Neuron (in vitro differentiated cells): Measurements from ENCODE around the gene OXGR1.
"Not testable (repeated sequence)": the region's sequence is repeated elsewhere in the genome, so short reads cannot be mapped to it uniquely, and the experiment has no call there.

ENCODE experiments used
- H2AFZ ChIP-seq: one replicate; pipeline ENCODE4 v1.6.1; 2013; ENCODE audit warnings: low read depth, mild to moderate bottlenecking, inconsistent platforms, low read length, moderate library complexity
- H3K27me3 ChIP-seq: one replicate; pipeline ENCODE4 v1.6.1; 2013; ENCODE audit warnings: low read length; ENCODE audit not compliant: insufficient read depth
- H3K36me3 ChIP-seq: one replicate; pipeline ENCODE4 v1.6.1; 2013; ENCODE audit warnings: low read length; ENCODE audit not compliant: insufficient read depth
- H3K4me1 ChIP-seq: one replicate; pipeline ENCODE4 v1.6.1; 2013; ENCODE audit warnings: low read length; ENCODE audit not compliant: insufficient read depth
- H3K4me3 ChIP-seq: 2 replicates; pipeline ENCODE4 v1.5.1; 2013; ENCODE audit warnings: mild to moderate bottlenecking, low read length, moderate library complexity
- H3K9me3 ChIP-seq: one replicate; pipeline ENCODE4 v1.6.1; 2013; ENCODE audit warnings: low read length

OXGR1 gene

DNA sequence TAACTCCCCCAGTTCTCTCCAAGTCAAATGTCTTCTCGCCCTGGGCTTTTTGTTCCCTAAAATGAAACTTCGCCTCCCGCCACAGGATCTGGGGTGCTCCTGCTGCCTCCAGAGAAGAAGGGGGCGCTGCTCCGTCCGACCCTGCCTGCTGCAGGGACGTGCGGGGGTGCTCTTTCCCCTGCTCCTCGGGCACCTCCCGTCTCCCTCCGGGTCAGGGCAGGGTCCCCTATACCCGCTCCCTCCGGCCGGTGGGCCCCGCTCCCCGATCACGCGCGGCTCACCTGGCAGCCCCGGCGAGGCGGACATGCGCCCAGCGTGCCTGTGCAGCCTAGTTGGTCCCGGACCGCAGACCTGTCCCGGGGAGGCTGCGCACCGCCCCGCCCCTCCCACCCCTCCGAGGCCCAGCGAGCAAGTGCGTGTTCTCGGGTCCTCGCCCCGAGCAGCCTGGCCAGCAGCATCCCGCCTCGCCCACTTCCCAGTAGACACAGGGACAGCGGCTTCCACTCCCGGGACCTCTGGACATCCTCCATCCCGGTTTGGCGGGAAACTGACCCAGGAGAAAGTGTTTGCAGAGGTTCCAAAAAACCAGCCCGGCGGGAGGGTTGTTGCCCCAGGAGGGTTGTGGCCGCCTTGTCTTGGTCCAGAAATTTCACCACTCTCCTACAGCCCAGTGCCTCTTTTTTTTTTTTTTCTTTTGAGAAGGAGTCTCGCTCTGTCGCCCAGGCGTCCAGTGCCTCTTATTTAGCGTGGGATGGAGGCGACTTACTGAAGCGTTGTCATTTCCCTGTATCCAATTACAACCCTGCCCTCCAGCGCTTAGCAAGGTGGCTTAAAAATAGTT lies at the start of gene OXGR1:
Gene OXGR1 (minus strand): TSS at position 460 of the 841 bp plus-strand sequence. CDS start 6,717 bp downstream, outside the sequence.
- Histone ChIP-seq H3K4me1 (no peaks in the 10 kb centered on the region), H3K4me3 (no peak within 1 kb of the TSS), H2AFZ (no peak within 1 kb of the TSS), H3K36me3 (no peaks in the 10 kb centered on the region), H3K27me3 (peaks cover 23% of the 10 kb centered on the region), H3K9me3 (no peaks in the 10 kb centered on the region)

DNA sequence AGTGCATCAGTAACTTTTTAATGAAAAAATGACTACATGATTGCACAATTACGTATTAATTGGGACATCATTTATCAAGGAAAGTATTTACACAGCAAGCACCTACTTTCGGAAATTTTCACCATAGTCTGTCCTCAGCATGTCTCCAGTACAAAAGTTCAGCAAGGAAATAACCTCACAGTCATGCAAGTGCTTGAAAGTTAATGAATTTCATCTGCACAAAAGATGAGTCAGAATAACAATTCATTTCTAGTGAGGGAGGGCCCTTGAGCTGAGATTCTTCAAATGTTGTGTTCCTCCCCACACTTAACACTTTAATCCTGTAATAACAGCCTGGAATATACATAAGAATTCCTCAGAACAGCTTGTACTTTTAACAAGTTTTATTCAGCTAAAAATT lies 49.0 kb upstream of the OXGR1 start:
- no peaks in the 10 kb centered on the region for H3K9me3 ChIP-seq
- no peaks in the 10 kb centered on the region for H3K27me3 ChIP-seq

DNA sequence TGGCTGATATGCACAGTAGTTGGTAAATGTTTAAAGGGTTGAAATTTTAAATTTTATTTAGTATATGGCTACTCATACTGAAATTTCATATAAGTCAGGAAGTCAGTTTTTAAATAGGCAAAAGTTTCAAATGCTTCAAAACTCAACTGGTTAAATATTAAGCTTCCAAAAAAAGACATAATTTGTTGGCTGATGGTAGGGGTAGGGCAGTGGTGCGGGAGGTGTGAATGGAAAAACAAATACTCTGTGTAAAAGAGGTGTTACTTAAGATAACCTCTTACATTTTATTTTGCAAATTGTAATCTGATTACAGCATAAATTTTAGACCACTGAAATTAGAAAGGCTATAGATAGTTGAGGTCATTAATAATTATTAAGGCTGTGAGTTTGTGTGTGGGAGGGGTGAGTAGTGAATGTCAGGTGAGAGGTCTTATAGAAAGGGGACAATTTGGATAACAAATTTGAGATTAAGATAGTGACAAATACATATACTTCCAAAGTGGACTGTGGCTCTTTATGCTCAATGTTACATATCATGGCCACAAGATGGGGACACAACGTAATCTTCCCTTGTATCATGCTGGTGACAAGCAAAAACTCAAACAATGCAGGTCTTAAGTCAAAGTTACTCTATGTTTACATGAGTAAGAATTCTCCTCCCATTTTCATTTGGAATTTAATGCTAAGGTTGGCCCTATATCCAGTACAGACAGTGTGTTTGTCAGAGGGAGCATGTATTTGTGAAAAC lies 36.6 kb upstream of the OXGR1 start:
- no peaks in the 10 kb centered on the region for H3K36me3 ChIP-seq
- H3K27me3 ChIP-seq, result no peaks in the 10 kb centered on the region
- no peaks in the 10 kb centered on the region for H3K4me1 ChIP-seq
- H3K4me3 ChIP-seq, result no peak overlapping the region
- no peak overlapping the region for H2AFZ ChIP-seq
- no peaks in the 10 kb centered on the region for H3K9me3 ChIP-seq

More for the DNA sequence above, 49.0 kb upstream of the OXGR1 start:
- Histone ChIP-seq H3K36me3 (no peaks in the 10 kb centered on the region), H3K4me3 (no peak overlapping the region), H2AFZ (no peak overlapping the region), H3K4me1 (no peaks in the 10 kb centered on the region)

DNA sequence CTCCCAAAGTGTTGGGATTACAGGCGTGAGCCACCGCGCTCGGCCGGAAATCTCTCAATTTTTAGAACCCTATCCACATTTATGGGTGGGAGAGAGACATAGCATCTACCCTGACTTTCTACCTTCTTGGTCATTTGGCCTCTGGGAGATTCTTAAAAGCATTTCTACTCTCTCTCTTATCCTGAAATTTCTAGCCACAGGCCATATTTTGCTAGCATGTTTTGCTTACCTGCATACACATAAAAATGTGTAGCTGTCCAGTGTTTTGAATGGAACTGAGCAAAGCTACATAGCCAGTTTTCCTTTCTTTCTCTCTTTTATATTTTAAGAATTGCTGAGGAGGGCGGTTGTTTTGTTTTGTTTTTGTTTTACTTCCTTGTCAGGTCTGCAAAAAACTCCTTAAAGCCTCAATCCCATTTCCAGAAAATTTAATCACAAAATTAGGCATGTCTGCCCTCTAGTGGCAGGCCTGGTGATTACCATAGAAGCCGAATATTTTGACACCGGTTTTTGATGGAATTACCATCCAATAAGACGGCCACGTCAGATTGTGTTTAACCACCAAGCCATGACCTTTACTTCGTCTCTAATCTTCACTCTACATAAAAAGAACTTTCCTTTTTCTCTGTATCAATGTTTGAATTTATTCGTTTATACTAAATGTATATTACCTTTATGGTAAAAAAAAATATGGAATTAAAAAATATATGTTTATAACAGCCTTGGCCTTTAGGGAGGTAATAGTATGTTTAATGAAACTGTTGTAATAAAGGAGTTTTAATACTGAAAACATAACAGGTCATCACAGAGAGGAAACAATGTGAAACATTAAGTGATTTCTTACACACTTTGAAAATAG lies 34.4 kb upstream of the OXGR1 start:
- no peaks in the 10 kb centered on the region for H3K36me3 ChIP-seq
- no peak overlapping the region for H2AFZ ChIP-seq
- H3K27me3 ChIP-seq, result no peaks in the 10 kb centered on the region
- H3K9me3 ChIP-seq, result no peaks in the 10 kb centered on the region
- no peak overlapping the region for H3K4me3 ChIP-seq
- H3K4me1 ChIP-seq, result no peaks in the 10 kb centered on the region

DNA sequence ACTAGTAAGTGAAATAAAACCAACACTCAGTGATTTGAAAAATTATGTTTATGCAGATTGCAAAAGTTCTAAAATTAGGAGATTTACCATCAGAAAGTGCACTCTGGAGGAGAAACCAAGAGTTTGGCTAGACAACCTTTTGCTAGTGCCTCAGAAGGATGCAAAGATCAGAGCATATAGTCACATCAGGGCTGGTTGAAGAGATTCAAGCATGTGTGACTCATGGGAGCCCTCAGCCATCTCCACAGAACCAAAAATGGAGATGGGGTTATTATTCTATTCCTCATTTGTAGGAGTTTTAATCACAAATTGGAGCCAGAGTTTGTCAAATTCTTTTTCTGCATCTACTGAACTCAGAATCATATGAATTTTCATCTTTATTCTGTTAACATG lies 32.9 kb upstream of the OXGR1 start:
- Histone ChIP-seq H3K36me3 (no peaks in the 10 kb centered on the region), H3K4me1 (no peaks in the 10 kb centered on the region), H3K27me3 (no peaks in the 10 kb centered on the region), H3K4me3 (no peak overlapping the region), H2AFZ (no peak overlapping the region), H3K9me3 (no peaks in the 10 kb centered on the region)

DNA sequence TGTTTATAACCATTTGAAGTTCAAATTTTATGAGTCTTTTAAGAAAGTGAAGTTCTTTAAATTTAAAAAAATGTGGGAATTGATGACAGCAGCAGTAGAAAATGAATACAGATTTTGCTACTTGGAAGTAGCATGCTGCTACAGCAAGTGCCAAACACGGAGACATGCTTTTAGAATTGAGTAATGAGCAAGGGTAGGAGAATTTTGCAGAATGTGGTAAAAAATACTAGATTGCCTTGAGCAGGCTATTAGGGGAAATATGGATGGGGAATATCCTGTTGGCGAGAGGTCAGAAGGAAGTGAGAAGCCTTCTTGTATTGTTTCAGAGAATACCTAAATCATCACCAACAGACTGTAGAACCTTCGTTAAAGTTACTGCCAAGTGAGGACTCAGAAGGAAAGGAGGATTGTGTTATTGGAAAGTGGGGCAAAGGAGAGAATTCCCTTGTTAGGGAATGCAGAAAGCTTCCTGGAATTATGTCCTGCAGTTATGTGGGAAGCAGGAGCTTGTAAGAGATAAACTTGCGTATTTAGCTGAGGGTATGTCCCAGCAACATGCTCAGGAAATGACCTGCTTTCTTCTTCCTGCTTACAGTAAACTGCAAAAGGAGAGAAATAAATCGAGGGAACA lies 32.4 kb upstream of the OXGR1 start:
- Histone ChIP-seq H3K36me3 (no peaks in the 10 kb centered on the region), H3K4me3 (no peak overlapping the region)

DNA sequence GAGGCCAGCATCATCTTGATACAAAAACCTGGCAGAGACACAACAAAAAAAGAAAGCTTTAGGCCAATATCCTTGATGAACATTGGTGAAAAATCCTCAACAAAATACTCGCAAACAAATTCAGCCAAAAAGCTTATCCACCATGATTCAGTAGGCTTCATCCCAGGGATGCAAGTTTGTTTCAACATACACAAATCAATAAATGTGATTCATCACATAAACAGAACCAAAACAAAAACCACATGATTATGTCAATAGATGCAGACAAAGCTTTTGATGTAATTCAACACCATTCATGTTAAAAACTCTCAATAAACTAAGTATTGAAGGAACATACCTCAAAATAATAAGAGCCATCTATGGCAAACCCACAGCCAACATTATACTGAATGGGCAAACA lies 29.5 kb upstream of the OXGR1 start:
- H3K9me3 ChIP-seq, H3K36me3 ChIP-seq, H3K27me3 ChIP-seq, H2AFZ ChIP-seq, H3K4me3 ChIP-seq, H3K4me1 ChIP-seq: not testable (repeated sequence)

More for the DNA sequence above, 32.4 kb upstream of the OXGR1 start:
- no peak overlapping the region for H2AFZ ChIP-seq
- no peaks in the 10 kb centered on the region for H3K4me1 ChIP-seq
- no peaks in the 10 kb centered on the region for H3K9me3 ChIP-seq
- H3K27me3 ChIP-seq, result no peaks in the 10 kb centered on the region

DNA sequence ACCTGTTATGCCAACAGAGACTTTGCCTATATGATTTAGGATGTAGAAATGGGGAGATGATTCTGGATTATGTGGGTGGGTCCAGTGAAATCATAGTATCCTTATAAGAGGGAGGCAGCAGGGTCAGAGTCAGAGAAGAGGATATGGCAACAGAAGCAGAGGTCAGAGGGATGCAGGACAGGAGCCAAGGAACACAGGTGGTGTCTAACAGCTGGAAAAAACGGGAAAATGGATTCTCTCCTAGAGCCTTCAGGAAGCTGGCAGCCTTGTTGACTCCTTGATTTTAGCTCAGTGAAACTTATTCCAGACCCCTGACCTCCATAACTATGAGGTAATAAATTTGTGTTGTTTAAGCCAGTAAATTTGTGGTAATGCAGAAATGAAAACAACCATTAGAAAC lies 28.8 kb upstream of the OXGR1 start:
- Histone ChIP-seq H2AFZ (no peak overlapping the region), H3K36me3 (no peaks in the 10 kb centered on the region), H3K9me3 (no peaks in the 10 kb centered on the region), H3K27me3 (no peaks in the 10 kb centered on the region), H3K4me1 (no peaks in the 10 kb centered on the region), H3K4me3 (no peak overlapping the region)

DNA sequence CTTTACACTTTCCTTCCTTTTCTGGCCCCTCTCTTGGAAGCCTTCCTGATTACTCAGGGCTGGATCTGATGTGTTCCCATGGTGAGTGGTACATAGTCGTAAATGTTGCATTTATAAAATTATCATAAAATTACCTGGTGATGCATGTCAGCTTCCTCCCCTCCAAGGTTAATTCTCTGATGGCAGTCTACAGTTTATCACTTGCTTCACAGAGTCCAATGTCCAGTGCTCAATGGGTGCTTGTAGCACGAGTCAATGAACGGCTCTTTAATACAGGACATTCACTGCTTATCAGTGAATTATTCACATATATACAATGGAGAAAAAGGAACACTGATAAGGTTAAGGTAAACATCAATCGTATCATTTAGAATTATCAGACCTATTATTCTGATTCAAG lies 27.0 kb upstream of the OXGR1 start:
- no peaks in the 10 kb centered on the region for H3K4me1 ChIP-seq
- H3K9me3 ChIP-seq, result no peaks in the 10 kb centered on the region
- H3K36me3 ChIP-seq, result no peaks in the 10 kb centered on the region
- no peaks in the 10 kb centered on the region for H3K27me3 ChIP-seq
- no peak overlapping the region for H2AFZ ChIP-seq
- no peak overlapping the region for H3K4me3 ChIP-seq

DNA sequence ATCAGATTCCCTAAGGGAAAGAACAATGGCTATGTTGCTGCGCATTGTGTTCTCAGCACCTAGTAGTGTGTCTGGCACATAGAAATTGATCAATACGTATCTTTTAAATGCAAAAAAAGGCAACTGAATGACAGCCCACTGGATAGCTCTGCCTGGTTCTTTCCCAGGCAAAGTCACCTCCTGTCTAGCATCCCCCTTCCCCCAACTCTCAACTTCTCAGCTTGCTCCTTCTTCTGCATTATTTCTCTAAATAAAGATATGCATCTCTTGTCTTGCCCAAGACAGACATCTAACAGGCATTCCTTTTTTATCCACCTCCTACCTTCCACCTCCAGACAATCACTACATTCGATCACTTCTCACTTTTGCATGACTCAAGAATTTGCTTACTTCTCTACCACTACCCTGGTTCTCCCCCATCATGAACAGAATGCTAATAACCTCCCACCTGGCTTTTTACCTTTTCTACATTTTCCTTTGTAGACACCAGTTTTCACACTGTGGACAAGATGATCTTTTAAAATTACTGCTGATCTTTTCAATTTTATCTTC lies 26.5 kb upstream of the OXGR1 start:
- Histone ChIP-seq H2AFZ (no peak overlapping the region), H3K4me1 (no peaks in the 10 kb centered on the region), H3K27me3 (no peaks in the 10 kb centered on the region), H3K9me3 (no peaks in the 10 kb centered on the region), H3K4me3 (no peak overlapping the region), H3K36me3 (no peaks in the 10 kb centered on the region)

DNA sequence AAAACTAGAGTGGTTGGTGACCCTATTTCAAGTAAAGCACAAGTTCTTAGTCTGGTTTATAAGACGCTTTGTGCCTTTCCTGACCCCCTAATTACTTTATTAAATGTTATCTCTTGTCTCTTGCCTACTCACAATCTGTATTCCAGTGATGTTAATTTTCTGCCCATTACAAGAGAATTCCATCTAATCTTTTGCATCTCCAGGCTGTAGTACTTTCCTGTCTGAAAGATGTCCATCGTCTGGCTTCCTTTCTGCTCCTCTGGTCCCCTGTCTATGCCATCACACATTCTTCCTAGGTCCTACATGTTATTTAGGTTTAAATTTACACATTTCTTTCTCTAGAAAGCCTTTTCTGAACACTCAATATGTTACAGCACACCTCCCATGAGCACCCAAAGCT lies 25.9 kb upstream of the OXGR1 start:
- H3K9me3 ChIP-seq, result no peaks in the 10 kb centered on the region
- no peak overlapping the region for H3K4me3 ChIP-seq
- H2AFZ ChIP-seq, result no peak overlapping the region
- H3K27me3 ChIP-seq, result no peaks in the 10 kb centered on the region
- H3K36me3 ChIP-seq, result no peaks in the 10 kb centered on the region
- no peaks in the 10 kb centered on the region for H3K4me1 ChIP-seq

DNA sequence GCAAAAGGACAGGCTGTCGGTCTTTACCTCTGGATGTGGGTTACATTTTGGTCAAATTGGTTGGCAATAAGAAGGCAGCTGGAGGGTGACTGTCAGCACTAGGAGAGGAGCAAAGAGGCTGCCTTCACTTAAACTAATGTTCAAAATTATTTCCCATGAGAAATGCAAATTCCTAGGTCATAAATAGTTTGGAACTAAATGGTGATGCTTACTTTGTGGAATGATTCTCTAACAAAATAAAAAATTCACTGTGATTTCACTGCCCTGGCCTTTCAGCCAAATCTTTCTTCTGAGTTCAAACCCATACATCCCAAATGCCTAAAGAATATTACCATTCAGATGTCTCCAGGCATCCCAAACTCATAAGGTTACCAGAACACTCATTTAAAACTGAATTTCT lies 25.0 kb upstream of the OXGR1 start:
- H3K4me3 ChIP-seq, result no peak overlapping the region
- H3K36me3 ChIP-seq, result no peaks in the 10 kb centered on the region
- H2AFZ ChIP-seq, result no peak overlapping the region
- no peaks in the 10 kb centered on the region for H3K27me3 ChIP-seq
- H3K4me1 ChIP-seq, result no peaks in the 10 kb centered on the region
- no peaks in the 10 kb centered on the region for H3K9me3 ChIP-seq
